GM19372 (cell line): ENCODE measurements around the gene SALL2.

Experiments
- ATAC-seq: cut with Tn5 transposase; IDR thresholded peaks from one replicate; pipeline ENCODE4 v1.9.1; 2021; ENCODE audit warnings: mild to moderate bottlenecking, low read depth, moderate library complexity; ENCODE audit not compliant: unreplicated experiment

Gene SALL2

GRCh38 chr14:21494902-21495762 lies 31.0 kb downstream of the SALL2 start:
- ATAC-seq: no peak

- ATAC-seq: no peak
These were observed 39.5 kb downstream of the SALL2 start for GRCh38 chr14:21486640-21487087.

GRCh38 chr14:21476925-21477681 lies 49.0 kb downstream of the SALL2 start, which contains the start of the genes RAB2B and TOX4:
TSS of gene RAB2B (minus strand) at chr14:21476959. CDS start at chr14:21476872, 87 bp downstream.
TSS of gene TOX4 (plus strand) at chr14:21477195. CDS start at chr14:21477279, 84 bp downstream.
- ATAC-seq: peak; percentile 99

GRCh38 chr14:21476523-21476924 lies 49.6 kb downstream of the SALL2 start:
- peak; percentile 29 for ATAC-seq

- ATAC-seq: no peak
These were observed 50.2 kb downstream of the SALL2 start for GRCh38 chr14:21475767-21476522.
